GM23338 (cell line): ENCODE results near the gene CMIP. TPM values are rescaled to one million over a fixed set of nuclear protein-coding genes. Genes with fewer than 3 reads are reported as not detected.

Source experiments
- ATAC-seq: fragments of 200-7000 bp; cut with Tn5 transposase; 3 replicates; pipeline ENCODE4 v1.9.1; 2020
- DNase-seq: peaks from one replicate; pipeline ENCODE4 v3.0.0-alpha.2; 2015; ENCODE audit warnings: low spot score
- H2AFZ ChIP-seq: fragments of 200-600 bp; sonication (generic); 2 replicates; pipeline ENCODE4 v1.8.0; 2016; ENCODE audit warnings: antibody characterized with exemption, mild to moderate bottlenecking, moderate library complexity
- H3F3A ChIP-seq: fragments of 200-600 bp; sonication (generic); replicated peaks from 2 replicates; pipeline ENCODE4 v1.8.0; 2017; ENCODE audit warnings: antibody characterized with exemption, mixed run types, low read depth
- H3K27ac ChIP-seq: fragments of 200-600 bp; sonication (generic); 2 replicates; pipeline ENCODE4 v1.6.1; 2016; ENCODE audit warnings: low read depth
- H3K27me3 ChIP-seq: fragments of 200-600 bp; sonication (generic); 2 replicates; pipeline ENCODE4 v1.8.0; 2016; ENCODE audit warnings: mild to moderate bottlenecking, mixed run types, moderate library complexity; ENCODE audit not compliant: insufficient read depth
- H3K36me3 ChIP-seq: fragments of 200-600 bp; sonication (generic); 2 replicates; pipeline ENCODE4 v1.8.0; 2016; ENCODE audit warnings: mild to moderate bottlenecking; ENCODE audit not compliant: insufficient read depth
- H3K4me1 ChIP-seq: fragments of 200-600 bp; sonication (generic); 2 replicates; pipeline ENCODE4 v1.8.0; 2016; ENCODE audit warnings: mild to moderate bottlenecking, moderate library complexity; ENCODE audit not compliant: insufficient read depth
- H3K4me2 ChIP-seq: fragments of 200-600 bp; sonication (generic); 2 replicates; pipeline ENCODE4 v1.7.1; 2017; ENCODE audit warnings: mixed run types
- H3K4me3 ChIP-seq: fragments of 200-600 bp; sonication (generic); 2 replicates; pipeline ENCODE4 v1.6.1; 2016; ENCODE audit warnings: mixed run types
- H3K79me2 ChIP-seq: fragments of 200-600 bp; sonication (generic); replicated peaks from 2 replicates; pipeline ENCODE4 v1.8.0; 2017; ENCODE audit warnings: mild to moderate bottlenecking; ENCODE audit not compliant: insufficient read depth
- H3K9me2 ChIP-seq: fragments of 200-600 bp; sonication (generic); 2 replicates; pipeline ENCODE4 v1.8.0; 2017; ENCODE audit not compliant: insufficient read depth
- H4K20me1 ChIP-seq: fragments of 200-600 bp; sonication (generic); replicated peaks from 2 replicates; pipeline ENCODE4 v1.8.0; 2017; ENCODE audit warnings: mild to moderate bottlenecking; ENCODE audit not compliant: insufficient read depth
- H3K27ac Mint-ChIP-seq: 2 replicates; pipeline ENCODE4 v1.8.0; 2020; ENCODE audit warnings: inconsistent platforms, mild to moderate bottlenecking, moderate library complexity, mixed read lengths
- H3K27me3 Mint-ChIP-seq: 3 replicates; pipeline ENCODE4 v1.8.0; 2022; ENCODE audit warnings: low read depth, mild to moderate bottlenecking, moderate library complexity, mixed read lengths, inconsistent platforms; ENCODE audit not compliant: insufficient read depth, poor library complexity
- H3K36me3 Mint-ChIP-seq: 3 replicates; pipeline ENCODE4 v1.8.0; 2021; ENCODE audit warnings: low read depth, mild to moderate bottlenecking, inconsistent platforms, moderate library complexity, mixed read lengths
- H3K4me1 Mint-ChIP-seq: 3 replicates; pipeline ENCODE4 v1.8.0; 2020; ENCODE audit warnings: mild to moderate bottlenecking, inconsistent platforms, mixed read lengths
- H3K4me3 Mint-ChIP-seq: 3 replicates; pipeline ENCODE4 v1.8.0; 2021; ENCODE audit warnings: moderate library complexity, mild to moderate bottlenecking, inconsistent platforms, mixed read lengths
- H3K9me3 Mint-ChIP-seq: 3 replicates; pipeline ENCODE4 v1.8.0; 2020; ENCODE audit warnings: moderate library complexity, mild to moderate bottlenecking, inconsistent platforms, mixed read lengths
- CREB1 ChIP-seq: fragments of 250-450 bp; sonication (Bioruptor Pico); IDR thresholded peaks from 2 replicates; pipeline ENCODE4 v1.5.0; 2020; ENCODE audit warnings: low read depth, mild to moderate bottlenecking, moderate library complexity
- EZH2phosphoT487 ChIP-seq: fragments of 200-600 bp; sonication (generic); IDR thresholded peaks from one replicate; pipeline ENCODE4 v1.8.1; 2018; ENCODE audit warnings: antibody characterized with exemption; ENCODE audit not compliant: unreplicated experiment
- JUNB ChIP-seq: IDR thresholded peaks from one replicate; pipeline ENCODE4 v1.6.1; 2016; ENCODE audit warnings: antibody characterized with exemption; ENCODE audit not compliant: unreplicated experiment
- POLR2AphosphoS5 ChIP-seq: IDR thresholded peaks from 2 replicates; pipeline ENCODE4 v1.6.1; 2016; ENCODE audit warnings: antibody characterized with exemption, low read depth
- ZNF114 ChIP-seq: fragments of 250-450 bp; sonication (Bioruptor Pico); IDR thresholded peaks from 2 replicates; pipeline ENCODE4 v1.5.0; 2020; ENCODE audit warnings: mild to moderate bottlenecking, moderate library complexity
- ZNF331 ChIP-seq: fragments of 250-450 bp; sonication (Bioruptor Pico); IDR thresholded peaks from 2 replicates; pipeline ENCODE4 v1.5.0; 2020; ENCODE audit warnings: low read depth, mild to moderate bottlenecking, moderate library complexity
- polyA plus RNA-seq: library from polyadenylated mRNA; unstranded; fragments of >200 nt; fragmentation: Nextera tagmentation; extraction: Ambion mirVana; gene quantifications from 2 replicates; pipeline ENCODE4 v1.2.1, GENCODE V29; 2016
- total RNA-seq: library from RNA; depleted of rRNA; stranded (reverse); fragments of >200 nt; shearing (Covaris generic); gene quantifications from 2 replicates; pipeline ENCODE4 v1.2.3, GENCODE V29; 2014
- TF ChIP-seq, protein P1 (sequence below): IDR thresholded peaks from one replicate; pipeline ENCODE4 v1.6.1; 2018; ENCODE audit warnings: antibody characterized with exemption; ENCODE audit not compliant: unreplicated experiment
- TF ChIP-seq, protein P2 (sequence below): fragments of 250-450 bp; sonication (Bioruptor Pico); IDR thresholded peaks from 2 replicates; pipeline ENCODE4 v1.5.0; 2020; ENCODE audit warnings: mild to moderate bottlenecking, moderate library complexity
- TF ChIP-seq, protein P3 (sequence below), 2 experiments: fragments of 200-600 bp in 1 of 2; sonication (generic) in 1 of 2; conservative IDR thresholded peaks; 2 replicates each; pipeline versions ENCODE4 v1.5.1 to v1.6.1; 2016 to 2017; ENCODE audit warnings: antibody characterized with exemption in 2 of 2, low read depth in 2 of 2, mild to moderate bottlenecking in 2 of 2, moderate library complexity in 1 of 2

The CMIP gene
- total and polyA plus RNA-seq, 2 experiments from 2014 or later, result 9.5 to 62.3 TPM

DNA sequence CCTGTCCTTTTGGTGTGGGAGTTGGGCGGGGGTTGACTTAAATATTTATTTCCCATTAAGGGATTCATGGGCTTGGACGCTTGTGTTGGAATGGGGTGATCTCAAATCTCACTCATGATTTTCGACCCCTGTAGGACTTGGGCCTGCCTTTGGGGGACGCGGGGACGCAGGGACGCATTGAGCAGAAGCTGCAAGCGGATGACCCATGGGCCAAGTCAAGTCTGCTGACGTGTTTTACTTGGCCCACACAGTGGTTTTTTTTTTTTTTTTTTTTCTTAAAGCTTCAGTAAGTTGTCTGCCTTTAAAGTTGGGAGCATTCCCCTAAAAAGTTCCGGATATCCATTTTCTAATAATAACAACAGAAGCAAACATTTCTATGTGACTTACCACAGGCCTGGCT, 28.9 kb downstream of the CMIP start:
- Histone ChIP-seq H3K27ac (no peak overlapping the region), H2AFZ (no peak overlapping the region), H3K4me3 (no peak overlapping the region), H3K79me2 (peaks cover 95% of the 10 kb centered on the region), H3F3A (peaks cover 18% of the 10 kb centered on the region; the same call in 1 of the 2 replicates), H3K9me2 (no peaks in the 10 kb centered on the region), H3K4me1 (no peaks in the 10 kb centered on the region; the same call in 1 of the 2 replicates), H4K20me1 (peaks cover 59% of the 10 kb centered on the region), H3K36me3 (no peaks in the 10 kb centered on the region), H3K27me3 (no peaks in the 10 kb centered on the region), H3K4me2 (no peak overlapping the region)
- peak overlapping the region; percentile 54 for H3K27ac Mint-ChIP-seq
- ATAC-seq (no peak), DNase-seq (no peak)
- no peak overlapping the region for H3K4me3 Mint-ChIP-seq
- TF ChIP-seq ZNF331 (CRISPR knock-in tag), result no peak
- TF ChIP-seq ZNF114, result no peak
- TF ChIP-seq EZH2phosphoT487, result no peak
- TF ChIP-seq JUNB, result no peak
- TF ChIP-seq CREB1 (CRISPR knock-in tag), result no peak
- TF ChIP-seq, protein P1, sequence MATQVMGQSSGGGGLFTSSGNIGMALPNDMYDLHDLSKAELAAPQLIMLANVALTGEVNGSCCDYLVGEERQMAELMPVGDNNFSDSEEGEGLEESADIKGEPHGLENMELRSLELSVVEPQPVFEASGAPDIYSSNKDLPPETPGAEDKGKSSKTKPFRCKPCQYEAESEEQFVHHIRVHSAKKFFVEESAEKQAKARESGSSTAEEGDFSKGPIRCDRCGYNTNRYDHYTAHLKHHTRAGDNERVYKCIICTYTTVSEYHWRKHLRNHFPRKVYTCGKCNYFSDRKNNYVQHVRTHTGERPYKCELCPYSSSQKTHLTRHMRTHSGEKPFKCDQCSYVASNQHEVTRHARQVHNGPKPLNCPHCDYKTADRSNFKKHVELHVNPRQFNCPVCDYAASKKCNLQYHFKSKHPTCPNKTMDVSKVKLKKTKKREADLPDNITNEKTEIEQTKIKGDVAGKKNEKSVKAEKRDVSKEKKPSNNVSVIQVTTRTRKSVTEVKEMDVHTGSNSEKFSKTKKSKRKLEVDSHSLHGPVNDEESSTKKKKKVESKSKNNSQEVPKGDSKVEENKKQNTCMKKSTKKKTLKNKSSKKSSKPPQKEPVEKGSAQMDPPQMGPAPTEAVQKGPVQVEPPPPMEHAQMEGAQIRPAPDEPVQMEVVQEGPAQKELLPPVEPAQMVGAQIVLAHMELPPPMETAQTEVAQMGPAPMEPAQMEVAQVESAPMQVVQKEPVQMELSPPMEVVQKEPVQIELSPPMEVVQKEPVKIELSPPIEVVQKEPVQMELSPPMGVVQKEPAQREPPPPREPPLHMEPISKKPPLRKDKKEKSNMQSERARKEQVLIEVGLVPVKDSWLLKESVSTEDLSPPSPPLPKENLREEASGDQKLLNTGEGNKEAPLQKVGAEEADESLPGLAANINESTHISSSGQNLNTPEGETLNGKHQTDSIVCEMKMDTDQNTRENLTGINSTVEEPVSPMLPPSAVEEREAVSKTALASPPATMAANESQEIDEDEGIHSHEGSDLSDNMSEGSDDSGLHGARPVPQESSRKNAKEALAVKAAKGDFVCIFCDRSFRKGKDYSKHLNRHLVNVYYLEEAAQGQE, result no peak
- TF ChIP-seq, protein P2, sequence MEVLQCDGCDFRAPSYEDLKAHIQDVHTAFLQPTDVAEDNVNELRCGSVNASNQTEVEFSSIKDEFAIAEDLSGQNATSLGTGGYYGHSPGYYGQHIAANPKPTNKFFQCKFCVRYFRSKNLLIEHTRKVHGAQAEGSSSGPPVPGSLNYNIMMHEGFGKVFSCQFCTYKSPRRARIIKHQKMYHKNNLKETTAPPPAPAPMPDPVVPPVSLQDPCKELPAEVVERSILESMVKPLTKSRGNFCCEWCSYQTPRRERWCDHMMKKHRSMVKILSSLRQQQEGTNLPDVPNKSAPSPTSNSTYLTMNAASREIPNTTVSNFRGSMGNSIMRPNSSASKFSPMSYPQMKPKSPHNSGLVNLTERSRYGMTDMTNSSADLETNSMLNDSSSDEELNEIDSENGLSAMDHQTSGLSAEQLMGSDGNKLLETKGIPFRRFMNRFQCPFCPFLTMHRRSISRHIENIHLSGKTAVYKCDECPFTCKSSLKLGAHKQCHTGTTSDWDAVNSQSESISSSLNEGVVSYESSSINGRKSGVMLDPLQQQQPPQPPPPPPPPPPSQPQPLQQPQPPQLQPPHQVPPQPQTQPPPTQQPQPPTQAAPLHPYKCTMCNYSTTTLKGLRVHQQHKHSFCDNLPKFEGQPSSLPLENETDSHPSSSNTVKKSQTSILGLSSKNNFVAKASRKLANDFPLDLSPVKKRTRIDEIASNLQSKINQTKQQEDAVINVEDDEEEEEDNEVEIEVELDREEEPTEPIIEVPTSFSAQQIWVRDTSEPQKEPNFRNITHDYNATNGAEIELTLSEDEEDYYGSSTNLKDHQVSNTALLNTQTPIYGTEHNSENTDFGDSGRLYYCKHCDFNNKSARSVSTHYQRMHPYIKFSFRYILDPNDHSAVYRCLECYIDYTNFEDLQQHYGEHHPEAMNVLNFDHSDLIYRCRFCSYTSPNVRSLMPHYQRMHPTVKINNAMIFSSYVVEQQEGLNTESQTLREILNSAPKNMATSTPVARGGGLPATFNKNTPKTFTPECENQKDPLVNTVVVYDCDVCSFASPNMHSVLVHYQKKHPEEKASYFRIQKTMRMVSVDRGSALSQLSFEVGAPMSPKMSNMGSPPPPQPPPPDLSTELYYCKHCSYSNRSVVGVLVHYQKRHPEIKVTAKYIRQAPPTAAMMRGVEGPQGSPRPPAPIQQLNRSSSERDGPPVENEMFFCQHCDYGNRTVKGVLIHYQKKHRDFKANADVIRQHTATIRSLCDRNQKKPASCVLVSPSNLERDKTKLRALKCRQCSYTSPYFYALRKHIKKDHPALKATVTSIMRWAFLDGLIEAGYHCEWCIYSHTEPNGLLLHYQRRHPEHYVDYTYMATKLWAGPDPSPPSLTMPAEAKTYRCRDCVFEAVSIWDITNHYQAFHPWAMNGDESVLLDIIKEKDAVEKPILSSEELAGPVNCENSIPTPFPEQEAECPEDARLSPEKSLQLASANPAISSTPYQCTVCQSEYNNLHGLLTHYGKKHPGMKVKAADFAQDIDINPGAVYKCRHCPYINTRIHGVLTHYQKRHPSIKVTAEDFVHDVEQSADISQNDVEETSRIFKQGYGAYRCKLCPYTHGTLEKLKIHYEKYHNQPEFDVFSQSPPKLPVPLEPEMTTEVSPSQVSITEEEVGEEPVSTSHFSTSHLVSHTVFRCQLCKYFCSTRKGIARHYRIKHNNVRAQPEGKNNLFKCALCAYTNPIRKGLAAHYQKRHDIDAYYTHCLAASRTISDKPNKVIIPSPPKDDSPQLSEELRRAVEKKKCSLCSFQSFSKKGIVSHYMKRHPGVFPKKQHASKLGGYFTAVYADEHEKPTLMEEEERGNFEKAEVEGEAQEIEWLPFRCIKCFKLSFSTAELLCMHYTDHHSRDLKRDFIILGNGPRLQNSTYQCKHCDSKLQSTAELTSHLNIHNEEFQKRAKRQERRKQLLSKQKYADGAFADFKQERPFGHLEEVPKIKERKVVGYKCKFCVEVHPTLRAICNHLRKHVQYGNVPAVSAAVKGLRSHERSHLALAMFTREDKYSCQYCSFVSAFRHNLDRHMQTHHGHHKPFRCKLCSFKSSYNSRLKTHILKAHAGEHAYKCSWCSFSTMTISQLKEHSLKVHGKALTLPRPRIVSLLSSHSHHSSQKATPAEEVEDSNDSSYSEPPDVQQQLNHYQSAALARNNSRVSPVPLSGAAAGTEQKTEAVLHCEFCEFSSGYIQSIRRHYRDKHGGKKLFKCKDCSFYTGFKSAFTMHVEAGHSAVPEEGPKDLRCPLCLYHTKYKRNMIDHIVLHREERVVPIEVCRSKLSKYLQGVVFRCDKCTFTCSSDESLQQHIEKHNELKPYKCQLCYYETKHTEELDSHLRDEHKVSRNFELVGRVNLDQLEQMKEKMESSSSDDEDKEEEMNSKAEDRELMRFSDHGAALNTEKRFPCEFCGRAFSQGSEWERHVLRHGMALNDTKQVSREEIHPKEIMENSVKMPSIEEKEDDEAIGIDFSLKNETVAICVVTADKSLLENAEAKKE, result no peak
- no peak for TF ChIP-seq POLR2AphosphoS5
- TF ChIP-seq, protein P3, sequence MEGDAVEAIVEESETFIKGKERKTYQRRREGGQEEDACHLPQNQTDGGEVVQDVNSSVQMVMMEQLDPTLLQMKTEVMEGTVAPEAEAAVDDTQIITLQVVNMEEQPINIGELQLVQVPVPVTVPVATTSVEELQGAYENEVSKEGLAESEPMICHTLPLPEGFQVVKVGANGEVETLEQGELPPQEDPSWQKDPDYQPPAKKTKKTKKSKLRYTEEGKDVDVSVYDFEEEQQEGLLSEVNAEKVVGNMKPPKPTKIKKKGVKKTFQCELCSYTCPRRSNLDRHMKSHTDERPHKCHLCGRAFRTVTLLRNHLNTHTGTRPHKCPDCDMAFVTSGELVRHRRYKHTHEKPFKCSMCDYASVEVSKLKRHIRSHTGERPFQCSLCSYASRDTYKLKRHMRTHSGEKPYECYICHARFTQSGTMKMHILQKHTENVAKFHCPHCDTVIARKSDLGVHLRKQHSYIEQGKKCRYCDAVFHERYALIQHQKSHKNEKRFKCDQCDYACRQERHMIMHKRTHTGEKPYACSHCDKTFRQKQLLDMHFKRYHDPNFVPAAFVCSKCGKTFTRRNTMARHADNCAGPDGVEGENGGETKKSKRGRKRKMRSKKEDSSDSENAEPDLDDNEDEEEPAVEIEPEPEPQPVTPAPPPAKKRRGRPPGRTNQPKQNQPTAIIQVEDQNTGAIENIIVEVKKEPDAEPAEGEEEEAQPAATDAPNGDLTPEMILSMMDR (conservative IDR thresholded peaks at IDR 0.05; ENCODE audit: low read depth in 2 of 2), result no peak
- peaks cover 30% of the 10 kb centered on the region for H3K36me3 Mint-ChIP-seq
- H3K9me3 Mint-ChIP-seq, result no peaks in the 10 kb centered on the region
- peaks cover 25% of the 10 kb centered on the region for H3K4me1 Mint-ChIP-seq
- peaks cover 4% of the 10 kb centered on the region for H3K27me3 Mint-ChIP-seq
